HCT116 (cell line): ENCODE results near the gene CCHCR1.

Experiments used
- EGR1 ChIP-seq: IDR thresholded peaks from 2 replicates; pipeline ENCODE4 v1.6.1; 2012; ENCODE audit warnings: low read depth
- EZH2 ChIP-seq: fragments of 200-600 bp; sonication (generic); IDR thresholded peaks from 2 replicates; pipeline ENCODE4 v1.6.1; 2017; ENCODE audit warnings: antibody characterized with exemption, mixed run types
- JUND ChIP-seq: IDR thresholded peaks from 2 replicates; pipeline ENCODE4 v1.6.1; 2012
- TF ChIP-seq, protein P1 (sequence below): IDR thresholded peaks from 2 replicates; pipeline ENCODE4 v1.6.1; 2012; ENCODE audit warnings: low read depth
- TF ChIP-seq, protein P2 (sequence below), 3 experiments: fragments of 200-600 bp in 1 of 3; sonication (generic) in 1 of 3; IDR thresholded peaks in 2 of 3; conservative IDR thresholded peaks in 1 of 3; 2 replicates each; pipeline ENCODE4 v1.5.1; 2012 to 2017; ENCODE audit warnings: low read depth in 2 of 3, low read length in 2 of 3, antibody characterized with exemption in 1 of 3, borderline replicate concordance in 1 of 3, control low read depth in 1 of 3, mild to moderate bottlenecking in 1 of 3, mixed read lengths in 1 of 3, mixed run types in 1 of 3, moderate library complexity in 1 of 3; ENCODE audit not compliant: insufficient read depth in 1 of 3

GRCh38 chr6:31178143-31179041 is 20.8 kb upstream of the CCHCR1 start:
- TF ChIP-seq, protein P1, sequence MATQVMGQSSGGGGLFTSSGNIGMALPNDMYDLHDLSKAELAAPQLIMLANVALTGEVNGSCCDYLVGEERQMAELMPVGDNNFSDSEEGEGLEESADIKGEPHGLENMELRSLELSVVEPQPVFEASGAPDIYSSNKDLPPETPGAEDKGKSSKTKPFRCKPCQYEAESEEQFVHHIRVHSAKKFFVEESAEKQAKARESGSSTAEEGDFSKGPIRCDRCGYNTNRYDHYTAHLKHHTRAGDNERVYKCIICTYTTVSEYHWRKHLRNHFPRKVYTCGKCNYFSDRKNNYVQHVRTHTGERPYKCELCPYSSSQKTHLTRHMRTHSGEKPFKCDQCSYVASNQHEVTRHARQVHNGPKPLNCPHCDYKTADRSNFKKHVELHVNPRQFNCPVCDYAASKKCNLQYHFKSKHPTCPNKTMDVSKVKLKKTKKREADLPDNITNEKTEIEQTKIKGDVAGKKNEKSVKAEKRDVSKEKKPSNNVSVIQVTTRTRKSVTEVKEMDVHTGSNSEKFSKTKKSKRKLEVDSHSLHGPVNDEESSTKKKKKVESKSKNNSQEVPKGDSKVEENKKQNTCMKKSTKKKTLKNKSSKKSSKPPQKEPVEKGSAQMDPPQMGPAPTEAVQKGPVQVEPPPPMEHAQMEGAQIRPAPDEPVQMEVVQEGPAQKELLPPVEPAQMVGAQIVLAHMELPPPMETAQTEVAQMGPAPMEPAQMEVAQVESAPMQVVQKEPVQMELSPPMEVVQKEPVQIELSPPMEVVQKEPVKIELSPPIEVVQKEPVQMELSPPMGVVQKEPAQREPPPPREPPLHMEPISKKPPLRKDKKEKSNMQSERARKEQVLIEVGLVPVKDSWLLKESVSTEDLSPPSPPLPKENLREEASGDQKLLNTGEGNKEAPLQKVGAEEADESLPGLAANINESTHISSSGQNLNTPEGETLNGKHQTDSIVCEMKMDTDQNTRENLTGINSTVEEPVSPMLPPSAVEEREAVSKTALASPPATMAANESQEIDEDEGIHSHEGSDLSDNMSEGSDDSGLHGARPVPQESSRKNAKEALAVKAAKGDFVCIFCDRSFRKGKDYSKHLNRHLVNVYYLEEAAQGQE: no peak
- TF ChIP-seq EGR1: no peak
- no peak for TF ChIP-seq JUND
- no peak for TF ChIP-seq EZH2
- TF ChIP-seq, protein P2, sequence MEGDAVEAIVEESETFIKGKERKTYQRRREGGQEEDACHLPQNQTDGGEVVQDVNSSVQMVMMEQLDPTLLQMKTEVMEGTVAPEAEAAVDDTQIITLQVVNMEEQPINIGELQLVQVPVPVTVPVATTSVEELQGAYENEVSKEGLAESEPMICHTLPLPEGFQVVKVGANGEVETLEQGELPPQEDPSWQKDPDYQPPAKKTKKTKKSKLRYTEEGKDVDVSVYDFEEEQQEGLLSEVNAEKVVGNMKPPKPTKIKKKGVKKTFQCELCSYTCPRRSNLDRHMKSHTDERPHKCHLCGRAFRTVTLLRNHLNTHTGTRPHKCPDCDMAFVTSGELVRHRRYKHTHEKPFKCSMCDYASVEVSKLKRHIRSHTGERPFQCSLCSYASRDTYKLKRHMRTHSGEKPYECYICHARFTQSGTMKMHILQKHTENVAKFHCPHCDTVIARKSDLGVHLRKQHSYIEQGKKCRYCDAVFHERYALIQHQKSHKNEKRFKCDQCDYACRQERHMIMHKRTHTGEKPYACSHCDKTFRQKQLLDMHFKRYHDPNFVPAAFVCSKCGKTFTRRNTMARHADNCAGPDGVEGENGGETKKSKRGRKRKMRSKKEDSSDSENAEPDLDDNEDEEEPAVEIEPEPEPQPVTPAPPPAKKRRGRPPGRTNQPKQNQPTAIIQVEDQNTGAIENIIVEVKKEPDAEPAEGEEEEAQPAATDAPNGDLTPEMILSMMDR (IDR thresholded peaks at IDR 0.05 in 2 of 3, conservative IDR thresholded peaks at IDR 0.05 in 1 of 3; ENCODE audit: borderline replicate concordance in 1 of 3, insufficient read depth in 1 of 3, low read depth in 2 of 3, low read length in 2 of 3): no peak
